ENCODE measurements around the gene PTBP1.
A peak's percentile ranks its signal among the peaks of the same experiment; 100 is the strongest.

Gene PTBP1
- 408 reads per million, percentile 97 among the genes with 10 or more reads in this experiment for total RNA-seq

DNA sequence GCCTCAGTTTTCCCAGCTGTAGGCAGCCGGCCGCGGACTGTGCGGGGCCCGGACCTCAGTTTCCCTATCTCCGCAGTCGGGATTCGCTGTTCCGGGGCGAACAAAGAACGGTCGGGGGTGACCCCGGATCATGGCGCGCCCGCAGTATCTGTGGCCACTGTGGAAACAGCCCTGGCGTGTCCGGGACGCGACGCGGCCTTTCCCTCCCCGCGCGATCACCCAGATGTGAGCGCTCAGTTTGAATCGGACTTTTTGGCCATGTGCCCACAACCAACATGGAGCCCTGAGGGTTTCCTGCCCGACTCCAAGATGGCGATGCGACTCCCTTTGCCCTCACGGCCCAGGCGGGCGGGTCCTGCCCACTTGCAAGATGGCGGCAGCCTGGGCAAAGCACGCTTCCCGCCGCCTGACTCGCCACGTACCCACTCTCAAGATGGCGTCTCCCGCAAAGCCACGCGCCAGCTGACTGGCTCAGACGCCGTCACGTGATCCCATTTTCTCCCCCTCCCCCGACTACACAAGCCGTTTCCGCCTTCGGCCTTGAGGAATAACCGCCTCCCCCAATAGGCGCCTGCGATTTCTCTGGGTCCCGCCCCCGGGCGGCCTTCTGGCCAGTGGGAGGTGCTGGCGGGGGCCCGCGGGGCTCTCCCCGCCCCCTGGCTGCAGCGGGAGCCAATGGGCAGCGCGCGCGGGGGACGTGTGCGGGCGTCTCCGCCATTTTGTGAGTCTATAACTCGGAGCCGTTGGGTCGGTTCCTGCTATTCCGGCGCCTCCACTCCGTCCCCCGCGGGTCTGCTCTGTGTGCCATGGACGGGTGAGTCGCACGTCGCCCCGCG lies at the start of gene PTBP1:
Gene PTBP1 (plus strand): TSS at position 761 of the 836 bp plus-strand sequence. CDS start 46 bp downstream, at position 807.
- DNase-seq: peak; percentile 99

DNA sequence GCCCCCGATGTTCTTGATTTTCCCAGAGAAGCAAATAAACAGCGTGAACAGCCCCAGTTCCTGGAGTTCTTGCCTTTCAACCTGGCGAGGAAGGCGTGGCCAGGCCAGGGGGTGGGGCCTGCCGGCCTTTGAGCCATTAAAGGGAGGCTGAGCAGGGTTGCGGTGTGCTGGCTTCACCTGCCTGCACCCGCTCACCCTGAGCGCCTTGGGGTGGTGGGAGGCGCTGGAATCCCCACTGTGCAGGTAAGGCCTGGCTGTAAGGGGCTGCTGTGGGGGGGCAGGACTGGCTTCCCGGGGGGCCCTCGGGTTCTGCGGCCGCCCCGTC lies 49.0 kb upstream of the PTBP1 start:
- DNase-seq: no peak

DNA sequence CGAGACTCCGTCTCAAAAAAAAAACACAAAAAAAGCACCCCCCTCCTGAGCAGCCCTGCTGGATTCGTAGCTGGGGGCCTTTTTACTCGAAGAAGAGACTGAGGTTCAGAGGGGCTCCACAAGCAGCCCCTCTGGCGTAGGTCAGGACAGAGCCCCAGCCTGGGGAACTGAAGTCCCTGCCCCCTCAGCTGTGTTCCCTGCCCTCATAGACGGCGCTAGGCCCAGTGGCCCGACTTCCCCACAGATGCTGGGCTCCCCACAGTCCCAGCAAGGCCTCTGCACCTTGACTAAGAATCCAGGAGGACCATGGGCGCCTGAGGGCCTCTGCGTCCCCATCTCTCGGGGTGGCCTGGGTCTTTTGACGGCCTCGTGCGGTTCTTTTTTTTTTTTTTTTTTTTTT lies 47.4 kb upstream of the PTBP1 start:
- DNase-seq: no peak

DNA sequence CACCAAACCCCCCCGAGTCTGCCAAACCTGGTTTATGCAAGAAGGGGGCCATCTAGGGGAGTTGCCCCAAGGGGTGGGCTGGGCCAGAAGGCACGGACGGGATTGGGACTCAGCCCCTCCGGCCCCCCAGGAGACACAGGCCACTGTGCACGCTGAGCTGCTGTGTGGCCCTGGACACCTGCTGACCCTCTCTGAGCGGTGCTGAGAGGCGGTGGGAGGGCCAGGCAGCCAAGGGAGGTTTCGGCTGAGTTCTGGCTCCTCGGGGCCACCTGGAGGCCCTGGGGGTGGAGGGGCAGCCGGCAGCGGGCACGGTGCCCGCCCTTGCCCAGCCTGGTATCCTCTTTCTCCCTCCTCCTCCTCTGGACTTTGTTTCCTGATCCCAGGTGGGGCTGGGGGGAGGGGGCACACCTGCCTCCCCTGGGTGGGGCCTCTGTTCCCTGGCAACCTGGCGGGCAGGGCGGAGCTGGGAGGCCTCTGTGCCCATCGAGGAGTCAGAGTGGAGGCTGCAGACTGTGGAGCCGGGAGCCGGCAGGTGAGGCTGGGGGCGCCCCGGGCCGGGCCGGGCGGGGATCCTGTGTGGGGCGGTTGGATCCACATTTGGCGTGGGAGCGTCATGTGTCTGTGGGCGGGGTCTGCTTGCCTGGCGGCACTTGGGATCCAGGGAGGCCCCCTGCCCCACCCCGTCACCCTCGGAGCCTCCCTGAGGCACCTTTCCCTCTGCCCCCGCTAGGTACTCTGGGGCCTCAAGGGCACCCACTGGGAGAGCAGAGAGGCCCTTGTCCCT lies 46.4 kb upstream of the PTBP1 start, which contains the start of gene MISP:
Gene MISP (plus strand): TSS at position 473 of the 784 bp plus-strand sequence. CDS start 5,835 bp downstream, outside the sequence.
- no peak for DNase-seq

DNA sequence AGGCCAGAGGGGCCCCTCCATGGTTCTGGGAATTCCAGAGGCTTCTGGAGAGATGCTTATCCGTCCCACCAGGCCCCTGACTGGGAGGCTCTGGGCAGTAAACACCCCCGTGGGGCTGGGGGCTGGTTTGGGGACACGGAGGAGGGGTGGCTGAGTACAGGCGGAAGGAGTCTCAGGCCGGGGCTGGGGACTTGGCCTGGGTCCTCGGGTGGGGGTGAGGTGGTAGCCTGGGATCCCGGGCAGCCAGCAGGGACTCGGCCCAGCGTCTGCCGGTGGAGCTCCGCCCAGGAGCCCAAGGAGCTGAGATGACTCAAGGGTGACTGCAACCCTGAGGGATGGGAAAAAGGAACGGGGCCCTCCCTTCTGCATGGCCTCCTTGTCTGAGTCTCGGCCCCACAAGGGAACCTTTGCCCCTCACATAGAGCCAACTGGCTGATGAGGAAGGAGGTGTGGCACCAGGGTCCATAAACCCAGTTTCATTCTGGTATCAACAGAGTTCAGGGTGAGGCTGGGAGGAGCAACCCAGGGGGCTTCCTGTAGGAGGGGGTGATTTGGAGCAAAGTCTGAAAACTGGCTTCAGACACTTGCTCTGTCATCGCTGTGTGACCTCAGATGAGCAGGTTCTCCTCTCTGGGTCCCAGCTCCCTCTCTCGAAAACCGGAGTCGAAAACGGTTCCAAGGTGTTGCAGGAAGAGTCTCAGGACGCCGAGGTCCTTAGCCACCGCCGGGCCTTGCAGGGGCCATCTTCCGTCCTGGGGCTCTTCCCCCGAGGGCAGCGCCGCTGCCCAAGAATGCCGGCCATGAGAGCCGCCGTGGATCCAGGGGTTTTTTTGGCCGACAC lies 45.5 kb upstream of the PTBP1 start:
- no peak for DNase-seq

DNA sequence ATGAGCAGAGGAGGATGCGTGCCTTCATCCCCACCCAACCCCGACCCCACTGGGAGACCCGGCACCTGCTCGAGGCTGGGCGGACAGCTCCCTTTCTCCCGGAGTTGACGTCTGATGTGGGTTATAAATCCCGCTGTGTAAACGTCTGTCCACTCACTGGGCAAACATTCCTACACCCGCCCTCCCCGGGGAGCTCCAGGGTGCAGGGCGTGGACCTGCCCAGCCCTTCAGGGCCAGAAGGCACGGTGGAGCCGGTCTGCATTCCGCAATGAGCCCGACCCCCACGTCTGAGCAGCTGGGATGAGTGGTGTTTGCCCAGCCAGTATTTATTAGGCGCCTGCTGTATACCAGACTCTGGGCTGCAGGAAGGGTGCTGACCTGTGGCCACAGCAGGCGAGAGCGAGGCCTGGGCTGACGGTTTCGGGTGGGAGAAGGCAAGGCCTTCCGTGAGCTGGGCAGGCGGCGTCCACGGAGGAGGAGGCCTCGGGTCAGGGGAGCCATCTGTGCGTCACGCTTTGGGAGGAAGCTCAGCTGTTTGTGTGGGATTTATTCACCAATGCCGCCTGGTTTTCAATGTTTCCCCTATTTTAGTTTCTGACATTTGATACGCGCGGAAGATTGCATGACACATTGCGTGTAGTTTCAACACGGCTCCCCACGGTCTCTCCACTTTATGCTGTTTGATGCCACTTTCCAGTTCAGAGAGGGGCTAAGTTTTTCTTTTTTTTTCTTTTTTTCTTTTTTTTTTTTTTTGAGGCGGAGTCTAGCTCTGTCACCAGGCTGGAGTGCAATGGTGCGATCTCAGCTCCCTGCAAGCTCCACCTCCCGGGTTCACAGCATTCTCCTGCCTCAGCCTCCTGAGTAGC lies 44.4 kb upstream of the PTBP1 start:
- no peak for DNase-seq

DNA sequence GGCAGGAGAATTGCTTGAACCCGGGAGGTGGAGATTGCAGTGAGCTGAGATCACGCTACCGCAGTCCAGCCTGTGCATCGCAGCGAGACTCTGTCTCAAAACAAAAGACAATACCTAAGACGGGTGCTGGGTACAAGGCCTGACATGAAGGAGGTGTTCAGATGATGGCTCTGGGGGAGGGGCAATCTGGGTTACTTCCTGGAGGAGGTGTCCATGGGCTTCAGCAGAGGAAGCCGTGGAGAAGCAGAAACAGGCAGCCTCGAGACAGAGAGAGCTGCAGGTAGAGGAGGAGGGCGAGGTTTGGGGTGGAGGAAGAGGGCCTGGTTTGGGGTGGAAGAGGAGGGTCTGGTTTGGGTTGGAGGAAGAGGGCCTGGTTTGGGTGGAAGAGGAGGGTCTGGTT lies 42.7 kb upstream of the PTBP1 start:
- no peak for DNase-seq

DNA sequence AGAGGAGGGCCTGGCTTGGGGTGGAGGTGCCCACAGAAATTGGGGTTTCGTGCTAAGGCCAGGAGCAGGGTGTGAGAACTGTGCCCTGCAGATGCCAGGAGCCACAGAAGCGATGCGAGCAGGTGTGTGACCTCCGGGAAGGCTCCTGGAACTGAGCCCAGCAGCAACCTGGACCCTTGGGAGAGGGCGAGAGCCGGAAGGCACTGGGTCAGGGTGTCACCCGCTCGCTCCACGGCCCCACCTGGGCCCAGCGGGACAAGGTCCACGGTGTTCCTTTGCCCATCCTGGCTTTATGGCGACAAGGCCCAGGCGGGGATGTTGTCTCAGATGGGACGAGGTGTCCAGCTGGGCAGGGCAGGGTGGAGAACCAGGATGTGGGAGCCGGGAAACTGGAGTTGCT lies 42.2 kb upstream of the PTBP1 start:
- no peak for DNase-seq

DNA sequence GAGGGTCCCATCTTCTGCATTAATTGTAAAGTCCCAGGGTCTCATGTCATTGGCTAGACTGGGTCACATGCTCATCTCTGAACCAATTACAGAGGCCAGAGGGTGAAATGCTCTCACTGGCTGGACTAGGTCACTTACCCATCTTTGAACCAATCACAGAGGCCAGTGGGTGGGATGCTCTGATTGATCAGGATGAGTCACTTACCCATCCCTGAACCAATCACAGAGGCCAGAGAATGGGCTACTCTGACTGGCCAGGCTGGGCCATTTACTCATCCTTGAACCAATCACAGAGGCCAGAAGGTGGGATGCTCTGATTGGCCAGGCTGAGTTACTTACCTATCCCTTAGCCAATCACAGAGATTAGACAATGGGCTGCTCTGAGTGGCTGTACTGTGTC lies 41.0 kb upstream of the PTBP1 start:
- DNase-seq: no peak

DNA sequence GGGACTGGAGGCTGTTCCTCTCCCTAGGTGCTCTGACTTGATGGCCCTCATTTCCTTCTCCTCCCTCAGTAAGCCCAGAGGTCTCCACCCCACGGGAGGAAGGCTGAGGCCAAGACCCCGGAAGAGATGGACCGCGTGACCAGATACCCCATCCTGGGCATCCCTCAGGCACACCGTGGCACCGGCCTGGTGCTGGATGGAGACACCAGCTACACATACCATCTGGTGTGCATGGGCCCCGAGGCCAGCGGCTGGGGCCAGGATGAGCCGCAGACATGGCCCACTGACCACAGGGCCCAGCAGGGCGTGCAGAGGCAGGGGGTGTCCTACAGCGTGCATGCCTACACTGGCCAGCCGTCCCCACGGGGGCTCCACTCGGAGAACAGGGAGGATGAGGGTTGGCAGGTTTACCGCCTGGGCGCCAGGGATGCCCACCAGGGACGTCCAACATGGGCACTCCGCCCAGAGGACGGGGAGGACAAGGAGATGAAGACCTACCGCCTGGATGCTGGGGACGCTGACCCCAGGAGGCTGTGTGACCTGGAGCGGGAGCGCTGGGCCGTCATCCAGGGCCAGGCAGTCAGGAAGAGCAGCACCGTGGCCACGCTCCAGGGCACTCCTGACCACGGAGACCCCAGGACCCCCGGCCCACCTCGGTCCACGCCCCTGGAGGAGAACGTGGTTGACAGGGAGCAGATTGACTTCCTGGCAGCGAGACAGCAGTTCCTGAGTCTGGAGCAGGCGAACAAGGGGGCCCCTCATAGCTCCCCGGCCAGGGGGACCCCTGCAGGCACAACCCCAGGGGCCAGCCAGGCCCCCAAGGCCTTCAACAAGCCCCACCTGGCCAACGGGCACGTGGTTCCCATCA lies 40.2 kb upstream of the PTBP1 start:
- no peak for DNase-seq

DNA sequence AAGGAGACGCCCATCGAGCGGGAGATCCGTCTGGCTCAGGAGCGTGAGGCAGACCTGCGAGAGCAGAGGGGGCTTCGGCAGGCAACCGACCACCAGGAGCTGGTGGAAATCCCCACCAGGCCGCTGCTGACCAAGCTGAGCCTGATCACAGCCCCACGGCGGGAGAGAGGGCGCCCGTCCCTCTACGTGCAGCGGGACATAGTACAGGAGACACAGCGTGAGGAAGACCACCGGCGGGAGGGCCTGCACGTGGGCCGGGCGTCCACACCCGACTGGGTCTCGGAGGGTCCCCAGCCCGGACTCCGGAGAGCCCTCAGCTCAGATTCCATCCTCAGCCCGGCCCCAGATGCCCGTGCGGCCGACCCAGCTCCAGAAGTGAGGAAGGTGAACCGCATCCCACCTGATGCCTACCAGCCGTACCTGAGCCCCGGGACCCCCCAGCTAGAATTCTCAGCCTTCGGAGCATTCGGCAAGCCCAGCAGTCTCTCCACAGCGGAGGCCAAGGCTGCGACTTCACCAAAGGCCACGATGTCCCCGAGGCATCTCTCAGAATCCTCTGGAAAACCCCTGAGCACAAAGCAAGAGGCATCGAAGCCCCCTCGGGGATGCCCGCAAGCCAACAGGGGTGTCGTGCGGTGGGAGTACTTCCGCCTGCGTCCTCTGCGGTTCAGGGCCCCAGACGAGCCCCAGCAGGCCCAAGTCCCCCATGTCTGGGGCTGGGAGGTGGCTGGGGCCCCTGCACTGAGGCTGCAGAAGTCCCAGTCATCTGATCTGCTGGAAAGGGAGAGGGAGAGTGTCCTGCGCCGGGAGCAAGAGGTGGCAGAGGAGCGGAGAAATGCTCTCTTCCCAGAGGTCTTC lies 39.2 kb upstream of the PTBP1 start:
- no peak for DNase-seq

DNA sequence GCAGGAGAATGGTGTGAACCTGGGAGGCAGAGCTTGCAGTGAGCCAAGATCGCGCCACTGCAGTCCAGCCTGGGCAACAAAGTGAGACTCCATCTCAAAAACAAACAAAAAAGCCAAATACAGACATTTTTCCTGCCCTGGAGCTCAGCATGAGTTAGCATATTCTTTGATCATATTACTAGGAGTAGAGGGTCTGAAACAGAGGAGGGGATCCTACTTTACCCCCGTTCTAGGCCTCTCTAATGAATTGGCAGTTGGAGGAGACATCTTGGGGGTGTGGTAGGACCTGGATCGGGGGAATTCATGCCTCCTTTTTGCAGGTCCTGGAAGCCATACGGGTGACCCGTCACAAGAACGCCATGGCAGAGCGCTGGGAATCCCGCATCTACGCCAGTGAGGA lies 34.1 kb upstream of the PTBP1 start:
- DNase-seq: no peak

DNA sequence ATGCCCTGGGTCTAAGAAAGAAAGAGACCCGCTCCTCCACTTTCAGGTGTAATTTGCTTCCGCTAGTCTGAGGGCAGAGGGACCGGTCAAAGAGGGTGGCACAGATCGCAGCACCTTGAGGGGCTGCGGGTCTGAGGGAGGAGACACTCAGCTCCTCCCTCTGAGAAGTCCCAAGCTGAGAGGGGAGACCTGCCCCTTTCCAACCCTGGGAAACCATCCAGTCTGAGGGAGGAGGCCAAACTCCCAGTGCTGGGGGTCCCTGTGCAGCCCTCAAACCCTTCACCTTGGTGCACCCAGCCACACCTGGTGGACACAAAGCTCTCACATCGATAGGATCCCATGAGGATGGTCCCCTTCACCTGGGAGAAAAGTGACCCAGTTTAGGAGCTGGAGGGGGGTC lies 33.4 kb upstream of the PTBP1 start:
- DNase-seq: no peak

DNA sequence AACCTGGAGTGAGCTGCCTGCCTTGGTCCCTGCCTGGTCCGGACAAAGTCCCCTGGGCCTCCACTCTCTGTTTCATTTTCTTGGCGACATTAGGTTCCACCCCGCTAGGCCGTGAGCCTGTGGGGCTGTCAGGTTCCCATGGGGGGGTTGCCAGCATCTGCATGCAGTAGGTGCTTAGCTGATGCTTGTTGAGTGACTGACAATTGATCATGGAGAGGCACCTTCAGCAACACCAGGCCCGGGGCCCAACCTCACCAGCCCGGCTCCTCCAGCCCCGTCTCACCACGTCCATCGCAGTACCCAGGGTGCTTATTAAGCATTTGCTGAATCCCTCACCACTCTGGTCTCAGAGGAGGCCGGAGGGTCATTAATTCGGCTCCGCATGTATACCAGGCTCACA lies 33.0 kb upstream of the PTBP1 start:
- DNase-seq: no peak

DNA sequence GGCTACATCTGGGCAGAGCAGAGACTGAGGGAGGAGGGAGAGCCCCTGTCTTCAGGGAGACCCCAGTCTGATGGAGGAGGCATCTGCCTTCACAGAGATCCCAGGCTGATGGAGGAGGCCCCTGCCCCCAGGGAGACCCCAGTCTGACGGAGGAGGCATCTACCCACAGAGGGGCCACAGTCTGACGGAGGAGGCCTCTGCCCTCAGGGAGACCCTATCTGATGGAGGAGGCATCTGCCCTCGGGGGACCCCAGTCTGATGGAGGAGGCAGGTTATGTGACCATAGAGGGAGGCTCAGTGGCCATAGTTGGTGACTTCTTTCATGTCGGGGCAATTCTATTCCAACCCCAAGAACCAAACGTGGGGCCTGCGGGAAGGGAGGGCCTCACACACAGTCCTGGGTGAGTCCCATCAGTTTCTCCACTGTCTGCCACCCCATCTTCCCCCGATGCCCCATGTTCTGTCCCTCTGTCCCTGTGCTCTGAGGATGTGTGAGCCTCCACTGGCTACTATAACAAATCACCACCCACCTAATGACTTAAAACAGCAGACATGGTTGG lies 32.0 kb upstream of the PTBP1 start:
- no peak for DNase-seq

DNA sequence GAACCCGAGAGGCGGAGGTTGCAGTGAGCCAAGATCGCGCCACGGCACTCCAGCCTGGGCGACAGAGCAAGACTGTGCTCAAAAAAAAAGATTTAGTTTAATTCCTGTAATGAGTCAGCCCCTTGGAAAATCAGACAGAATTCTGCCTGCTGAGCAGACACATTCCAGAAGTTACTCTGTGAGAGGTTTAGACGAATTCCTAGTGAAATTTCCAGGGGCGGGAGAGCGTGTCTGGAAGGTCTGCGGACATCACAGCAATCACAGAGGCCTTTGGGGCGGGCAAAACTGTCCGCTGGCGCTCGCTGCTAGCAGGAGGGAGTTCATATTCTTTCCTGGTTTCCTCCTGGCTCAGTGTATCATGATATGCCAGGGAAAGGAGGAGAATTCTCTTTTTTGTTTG lies 28.8 kb upstream of the PTBP1 start:
- DNase-seq: no peak

DNA sequence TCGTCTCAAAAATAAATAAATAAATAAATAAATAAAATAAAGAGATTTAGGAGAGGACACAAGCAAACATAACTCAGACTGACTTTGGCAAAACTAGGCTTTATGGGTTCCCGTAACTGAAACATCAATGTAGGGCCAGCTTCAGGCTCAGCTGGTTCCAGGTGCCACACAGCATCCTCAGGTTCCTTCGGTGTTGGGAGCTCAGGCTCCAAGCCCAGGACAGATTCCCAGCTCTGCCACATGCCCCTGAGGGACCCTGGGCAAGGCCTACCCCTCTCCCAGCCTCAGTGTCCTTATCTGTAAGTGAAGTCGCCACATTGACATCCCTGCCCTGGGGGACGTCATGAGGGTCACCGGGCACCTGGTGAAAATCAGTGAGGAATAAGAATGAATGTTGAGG lies 27.6 kb upstream of the PTBP1 start:
- DNase-seq: no peak

DNA sequence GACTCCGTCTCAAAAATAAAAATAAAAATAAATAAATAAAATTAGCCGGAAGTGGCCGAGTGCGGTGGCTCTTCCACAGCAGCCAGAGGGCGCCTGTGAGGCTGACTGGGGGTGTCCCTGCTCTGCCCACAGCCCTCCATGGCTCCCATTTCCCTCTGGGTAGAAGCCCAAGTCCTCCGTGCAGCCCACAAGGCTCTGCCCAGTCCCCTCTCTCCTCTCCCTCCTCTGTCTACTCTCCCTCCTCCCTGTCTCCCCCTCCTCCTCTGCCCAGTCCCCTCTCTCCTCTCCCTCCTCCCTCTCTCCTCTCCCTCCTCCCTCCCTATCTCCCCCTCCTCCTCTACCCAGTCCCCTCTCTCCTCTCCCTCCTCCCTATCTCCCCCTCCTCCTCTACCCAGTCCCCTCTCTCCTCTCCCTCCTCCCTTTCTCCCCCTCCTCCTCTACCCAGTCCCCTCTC lies 25.9 kb upstream of the PTBP1 start:
- DNase-seq: no peak

DNA sequence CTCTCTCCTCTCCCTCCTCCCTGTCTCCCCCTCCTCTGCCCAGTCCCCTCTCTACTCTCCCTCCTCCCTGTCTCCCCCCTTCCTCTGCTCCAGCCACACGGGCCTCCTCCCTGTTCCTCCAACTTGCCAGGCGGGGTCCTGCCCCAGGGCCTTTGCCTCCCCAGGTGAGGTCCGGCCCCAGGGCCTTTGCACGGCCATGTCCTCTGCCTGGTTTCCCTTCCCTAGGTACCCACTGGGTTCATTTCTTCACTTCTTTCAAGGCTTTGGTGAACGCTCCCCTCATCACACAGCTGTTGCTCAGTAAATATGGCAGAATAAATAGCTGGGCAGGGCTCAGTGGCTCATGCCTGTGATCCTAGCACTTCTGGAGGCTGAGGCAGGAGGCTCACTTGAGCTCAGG lies 25.2 kb upstream of the PTBP1 start:
- DNase-seq: no peak
